GM15510 (cell line): ENCODE results near the gene CDH12.

Experiments used
- POLR2A ChIP-seq: IDR thresholded peaks from 3 replicates; pipeline ENCODE4 v1.6.1; 2011; ENCODE audit warnings: borderline replicate concordance; ENCODE audit not compliant: insufficient read length; ENCODE audit errors: extremely low read depth

The CDH12 gene

DNA sequence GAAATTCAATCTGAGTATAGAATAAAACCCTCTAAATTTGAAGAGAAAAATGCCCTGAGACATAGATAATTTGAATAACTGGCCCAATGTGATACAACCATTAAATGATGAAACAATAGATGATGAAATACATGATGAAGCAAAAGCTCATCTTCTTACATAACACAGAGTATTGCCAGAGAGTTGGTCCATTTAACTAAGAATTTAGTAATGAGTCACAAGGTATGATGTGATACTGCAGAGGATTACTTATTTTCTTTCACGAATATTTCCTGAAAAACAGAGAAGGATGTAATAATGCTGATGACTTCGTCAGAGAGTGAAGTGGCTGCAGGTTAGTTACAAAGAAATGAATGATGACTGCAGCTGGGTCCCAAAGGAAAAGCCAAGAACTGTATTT lies 379.3 kb downstream of the CDH12 start:
- TF ChIP-seq POLR2A: no peak

DNA sequence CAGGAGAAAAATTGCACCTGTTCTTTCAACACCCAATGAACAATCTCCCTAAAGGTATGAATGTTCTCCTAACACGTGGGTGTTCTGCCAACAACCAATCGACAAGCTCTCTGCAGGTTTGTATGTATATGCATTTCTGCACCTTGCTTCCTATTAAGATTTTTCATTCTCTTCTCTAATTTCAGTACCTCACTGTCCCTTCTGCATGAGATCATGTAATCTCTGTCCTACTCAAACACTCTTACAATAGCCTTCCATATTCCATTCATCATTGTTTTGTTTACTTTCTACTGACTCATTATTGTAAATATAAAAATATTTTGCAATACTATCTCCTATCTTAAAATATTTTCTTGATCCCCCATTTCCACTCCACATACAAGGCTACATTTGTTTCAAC lies 382.0 kb downstream of the CDH12 start:
- TF ChIP-seq POLR2A: no peak

- TF ChIP-seq POLR2A: no peak
These were observed 382.7 kb downstream of the CDH12 start for GRCh38 chr5:22470408-22470807.

- no peak for TF ChIP-seq POLR2A
These were observed 387.5 kb downstream of the CDH12 start for GRCh38 chr5:22465616-22466015.

DNA sequence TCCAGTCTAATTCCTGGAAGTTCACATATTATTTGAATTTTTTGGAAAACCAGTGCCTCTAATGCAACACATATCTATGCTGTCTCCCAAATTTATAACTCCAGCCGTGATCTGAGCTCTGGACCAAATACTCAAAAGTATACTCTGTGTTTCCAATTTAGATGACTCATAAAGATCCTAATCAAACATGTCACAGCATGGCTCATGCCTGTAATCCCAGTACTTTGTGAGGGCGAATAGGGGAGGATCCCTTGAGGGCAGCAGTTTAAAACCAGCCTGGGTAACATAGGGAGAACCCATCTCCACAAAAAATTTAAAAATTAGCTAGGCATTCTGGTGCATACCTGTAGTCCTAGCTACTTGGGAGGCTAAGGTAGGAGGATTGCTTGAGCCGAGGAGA lies 388.0 kb downstream of the CDH12 start:
- TF ChIP-seq POLR2A: no peak

- TF ChIP-seq POLR2A: no peak
These were observed 393.0 kb downstream of the CDH12 start for GRCh38 chr5:22460189-22460588.

DNA sequence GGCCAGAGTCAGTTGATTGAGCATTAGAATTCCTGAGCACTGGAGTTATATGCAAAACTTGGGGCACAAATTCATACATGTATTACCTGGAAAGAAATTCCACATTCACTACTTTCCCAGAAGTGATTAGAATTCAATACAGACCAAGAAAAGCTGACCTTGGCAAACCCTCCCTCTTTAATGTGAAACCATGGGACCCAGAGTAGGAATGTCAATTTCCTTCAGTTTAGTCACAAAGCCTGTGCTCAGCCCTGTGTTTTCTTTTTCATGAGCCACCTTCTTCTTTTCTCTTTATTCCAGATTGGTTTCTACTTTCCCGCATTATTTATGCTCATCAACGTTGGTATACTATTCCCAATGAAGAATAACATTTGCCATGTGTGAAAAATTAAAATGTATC lies 420.2 kb downstream of the CDH12 start:
- TF ChIP-seq POLR2A: no peak

GRCh38 chr5:22431840-22432239 lies 421.3 kb downstream of the CDH12 start:
- no peak for TF ChIP-seq POLR2A

DNA sequence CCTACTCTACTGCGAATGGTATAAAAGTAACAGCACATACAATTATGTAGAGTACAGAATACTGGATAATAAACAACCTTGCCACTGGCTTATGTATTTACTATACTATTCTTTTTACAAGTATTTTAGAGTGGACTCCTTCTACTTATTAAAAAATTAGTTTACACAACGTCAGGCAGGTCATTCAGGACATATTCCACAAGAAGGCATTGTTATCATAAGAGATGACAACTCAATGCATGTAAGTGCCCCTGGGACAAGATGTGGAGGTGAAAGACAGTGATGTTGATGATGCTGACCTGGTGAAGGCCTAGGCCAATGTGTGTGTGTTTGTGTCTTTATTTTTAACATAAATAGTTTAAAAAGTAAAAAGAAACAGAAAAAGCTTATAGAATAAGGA lies 421.7 kb downstream of the CDH12 start:
- TF ChIP-seq POLR2A: no peak

DNA sequence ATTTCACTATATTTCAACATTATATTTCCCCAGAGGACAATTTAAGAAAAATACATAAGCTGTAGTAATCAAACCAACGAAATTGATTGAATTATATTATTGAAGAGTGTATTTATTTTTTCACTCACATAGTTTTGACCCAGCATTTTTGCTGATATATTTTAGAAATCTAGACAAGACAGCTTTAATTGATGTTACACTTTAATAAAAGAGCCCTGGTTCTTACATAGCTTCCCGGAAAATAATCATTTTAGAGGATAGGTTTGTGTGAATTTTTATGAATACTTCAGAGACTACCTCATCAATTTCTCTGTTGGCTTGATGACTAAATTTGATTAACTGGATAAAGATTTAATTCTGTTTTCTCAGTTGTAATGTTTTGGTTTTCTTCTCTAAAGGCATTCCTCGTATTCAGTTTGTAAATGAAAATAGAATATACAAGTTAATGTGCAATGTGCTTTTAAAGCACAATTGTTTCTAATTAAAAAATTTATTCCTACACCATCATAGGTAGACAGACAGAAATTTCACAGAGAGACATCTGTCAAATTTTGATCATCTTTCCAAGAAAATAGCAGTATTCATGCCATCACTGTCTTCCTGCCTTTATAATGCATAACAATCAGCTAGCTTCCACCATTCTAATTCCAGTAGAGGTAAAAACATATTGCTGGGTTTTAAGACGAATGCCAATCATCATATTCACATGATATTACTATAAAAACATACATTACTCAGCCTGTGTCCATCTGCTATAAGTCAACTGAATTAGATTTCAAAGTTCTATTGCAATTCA lies 441.4 kb downstream of the CDH12 start:
- no peak for TF ChIP-seq POLR2A

GRCh38 chr5:22391956-22392355 lies 461.2 kb downstream of the CDH12 start:
- no peak for TF ChIP-seq POLR2A

DNA sequence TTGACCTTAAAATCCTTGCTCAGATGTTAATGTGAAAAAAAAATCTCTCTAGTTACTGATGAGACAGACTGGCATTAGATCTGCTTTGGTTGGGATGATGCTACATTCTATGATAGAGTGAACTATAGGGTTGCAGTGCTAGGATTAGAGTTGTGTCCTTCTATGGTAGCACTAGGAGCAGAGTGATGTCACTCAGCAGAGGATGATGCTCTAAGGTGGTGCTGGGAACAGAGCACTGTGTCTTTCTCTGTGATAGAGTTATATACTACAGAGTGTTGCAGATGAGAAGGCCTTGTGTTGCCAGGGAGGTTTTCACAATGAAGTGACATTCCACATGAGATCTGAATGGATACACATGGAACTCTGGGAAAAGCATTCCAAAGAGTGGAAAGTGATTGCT lies 462.3 kb downstream of the CDH12 start:
- TF ChIP-seq POLR2A: no peak

DNA sequence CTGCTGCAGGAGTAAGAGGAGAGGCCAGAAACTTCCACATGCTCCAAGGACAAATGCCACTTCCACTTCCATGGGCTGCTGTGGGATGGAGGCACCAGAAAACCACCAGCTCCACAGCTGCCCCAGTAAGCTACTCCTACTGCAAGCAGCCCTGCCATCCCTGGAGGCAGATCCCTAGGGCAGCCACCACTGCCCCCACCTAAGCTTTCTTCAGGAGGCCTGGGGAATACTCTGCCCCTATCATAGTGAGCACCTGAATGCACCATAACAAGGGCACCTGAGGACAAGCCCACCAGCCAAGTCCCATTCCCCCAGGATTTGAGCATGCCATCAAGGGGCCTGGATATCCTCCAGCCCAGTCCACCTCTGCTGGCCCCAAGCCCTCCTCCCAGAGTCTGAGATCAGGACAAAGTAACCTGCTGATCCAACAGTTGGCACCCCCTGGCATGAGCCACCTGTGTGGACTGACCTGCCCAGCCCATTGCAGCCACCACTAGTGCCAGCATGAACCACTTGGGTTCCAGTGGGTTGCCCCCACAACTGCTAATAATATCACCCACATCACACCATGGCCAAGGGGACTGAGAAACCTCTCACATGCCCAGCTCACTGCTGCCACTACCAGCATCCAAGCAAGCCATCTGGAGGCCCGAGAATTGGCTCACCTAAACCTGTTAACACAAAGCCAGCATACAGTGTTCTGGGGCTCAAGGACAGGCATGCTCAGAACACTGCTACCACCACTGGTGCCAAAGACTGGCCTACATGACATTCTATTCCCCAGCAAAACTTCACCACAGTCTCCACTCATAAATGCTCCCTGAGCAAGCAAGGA lies 480.1 kb downstream of the CDH12 start:
- no peak for TF ChIP-seq POLR2A

DNA sequence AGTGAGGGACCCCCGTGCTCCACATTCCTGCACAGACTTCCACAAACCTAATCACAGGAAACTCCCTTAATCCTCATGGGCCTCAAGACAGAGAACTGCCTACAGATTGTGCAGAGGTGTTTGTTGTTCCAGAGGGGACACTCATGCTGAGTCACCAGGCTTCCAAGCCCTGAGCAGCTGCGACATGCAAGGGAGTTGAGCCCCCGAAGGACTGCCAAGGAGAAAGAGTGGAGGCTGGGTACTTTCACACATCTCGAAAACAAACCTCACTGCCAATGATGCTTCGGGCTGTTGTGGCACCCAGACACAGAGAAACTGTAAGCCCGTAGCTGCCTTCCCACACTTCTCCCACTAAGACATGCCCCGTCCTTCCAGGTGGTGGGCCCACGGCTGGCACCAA lies 480.8 kb downstream of the CDH12 start:
- TF ChIP-seq POLR2A: no peak

- TF ChIP-seq POLR2A: no peak
These were observed 498.2 kb downstream of the CDH12 start for GRCh38 chr5:22354956-22355355.

DNA sequence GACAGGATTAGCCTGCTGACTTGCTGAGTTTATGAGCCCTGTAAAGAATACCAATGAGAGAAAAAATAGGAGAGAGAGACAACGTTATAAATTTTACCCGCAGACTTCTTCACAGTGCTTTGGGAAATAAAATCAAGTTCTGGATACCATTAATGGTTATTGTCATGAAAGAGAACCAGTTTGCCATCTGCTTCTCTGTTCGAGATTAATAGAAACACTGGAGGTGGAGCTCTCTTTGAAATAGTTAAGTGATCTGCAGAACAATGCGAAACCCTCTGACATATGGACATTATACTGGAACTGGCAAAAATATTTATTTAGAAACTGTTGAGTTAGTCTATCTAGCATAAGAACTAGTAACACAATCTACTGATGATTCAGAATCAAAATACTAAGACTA lies 500.7 kb downstream of the CDH12 start:
- no peak for TF ChIP-seq POLR2A
